Activated CD4-positive, alpha-beta T cell treated with anti-CD3 and anti-CD28 coated beads, Interleukin-2, Interleukin-6, amounts not matched to agents 100 ng/mL and 50 ng/mL, durations not matched to agents 16 hours and 8 hours (primary cell): ENCODE measurements around the gene DYNC1I2.

ENCODE experiments used
- DNase-seq: peaks from one replicate; pipeline ENCODE4 v3.0.0-alpha.2; 2020

DYNC1I2 gene

DNA sequence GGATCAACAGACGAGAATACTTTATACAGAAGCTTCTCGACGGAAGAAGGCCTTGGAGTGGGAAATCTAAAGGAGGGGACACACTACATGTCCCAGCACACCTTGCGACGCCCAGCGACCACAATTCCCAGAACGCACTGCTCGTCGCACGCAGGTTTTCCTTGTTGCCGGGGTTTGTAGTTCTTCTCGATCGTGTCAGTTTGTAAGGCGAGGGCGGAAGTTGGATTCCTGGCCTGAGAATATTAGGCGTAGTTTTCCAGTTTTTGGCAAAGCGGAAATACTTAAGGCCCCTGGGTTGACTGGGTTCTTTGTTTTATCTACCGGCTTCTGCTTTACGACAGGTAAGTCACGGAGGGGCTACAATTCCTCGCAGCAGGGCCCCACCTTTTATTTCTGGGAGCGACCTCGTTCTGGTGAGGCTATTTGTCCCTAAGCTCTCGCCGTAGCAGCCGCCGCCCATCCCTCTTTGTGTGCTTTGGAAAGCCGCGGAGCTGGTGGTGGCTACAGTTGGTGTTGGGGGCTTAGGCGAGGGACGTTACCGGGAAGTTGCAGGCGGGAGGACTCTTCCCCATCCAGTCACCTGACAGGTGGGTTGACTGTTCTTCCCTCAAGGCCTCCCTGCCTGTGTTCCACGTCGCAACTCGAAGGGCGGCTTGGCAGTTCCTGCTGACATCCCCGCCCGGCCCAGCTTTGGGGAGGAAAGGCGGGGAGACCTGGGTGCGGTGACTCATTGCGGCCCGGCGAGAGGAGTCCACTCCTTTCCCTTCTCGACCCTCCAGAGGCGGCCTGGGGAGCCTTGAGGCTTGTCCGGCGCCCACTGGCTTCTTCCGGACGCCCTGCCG lies at the start of gene DYNC1I2:
DYNC1I2 (plus strand) TSS at position 183 of the 842 bp plus-strand sequence. CDS start 2,687 bp downstream, outside the sequence.
- peak; percentile 85 for DNase-seq

DNA sequence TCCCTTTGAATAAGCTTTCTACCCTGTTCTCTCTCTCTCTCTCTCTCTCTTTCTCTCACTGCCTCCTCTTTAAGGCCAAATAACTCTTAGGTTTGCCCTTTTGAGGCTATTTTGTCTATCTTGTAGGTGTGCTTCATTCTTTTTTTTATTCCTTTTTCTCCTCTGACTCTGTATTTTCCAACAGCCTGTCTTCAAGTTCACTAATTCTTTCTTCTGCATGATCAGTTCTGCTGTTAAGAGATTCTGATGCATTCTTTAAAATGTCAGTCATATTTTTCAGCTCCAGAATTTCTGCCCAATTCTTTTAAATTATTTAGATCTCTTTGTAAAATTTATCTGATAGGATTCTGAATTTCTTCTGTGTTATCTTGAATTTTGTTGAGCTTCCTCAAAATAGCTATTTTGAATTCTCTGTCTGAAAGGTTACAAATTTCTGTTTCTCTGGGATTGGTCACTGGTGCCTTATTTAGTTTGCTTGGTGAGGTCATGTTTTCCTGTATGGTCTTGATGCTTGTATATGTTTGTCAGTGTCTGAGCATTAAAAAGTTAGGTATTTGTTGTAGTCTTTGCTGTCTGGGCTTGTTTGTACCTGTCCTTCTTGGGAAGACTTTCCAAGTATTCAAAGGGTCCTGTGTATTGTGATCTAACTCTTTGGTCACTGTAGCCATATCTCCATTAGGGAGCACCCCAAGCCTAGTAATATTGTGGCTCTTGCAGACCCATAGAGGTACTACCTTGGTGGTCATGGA lies 35.4 kb upstream of the DYNC1I2 start:
- no peak for DNase-seq

DNA sequence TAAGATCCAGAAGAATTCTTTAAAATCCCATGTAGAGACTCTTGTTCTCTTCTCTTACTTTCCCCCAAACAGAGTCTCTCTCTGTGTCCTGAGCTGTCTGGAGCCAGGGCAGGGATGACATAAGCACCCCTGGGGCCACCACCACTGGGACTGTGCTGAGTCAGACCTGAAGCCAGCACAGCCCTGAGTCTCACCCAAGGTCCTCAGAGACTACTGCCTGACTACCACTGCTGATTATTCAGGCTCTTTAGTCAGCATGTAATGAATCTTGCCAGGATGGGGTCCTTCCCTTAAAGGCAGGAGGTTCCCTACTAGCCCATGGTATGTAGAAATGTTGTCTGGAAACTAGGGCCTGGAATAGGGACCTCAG lies 34.9 kb upstream of the DYNC1I2 start:
- DNase-seq, result peak; percentile 1

DNA sequence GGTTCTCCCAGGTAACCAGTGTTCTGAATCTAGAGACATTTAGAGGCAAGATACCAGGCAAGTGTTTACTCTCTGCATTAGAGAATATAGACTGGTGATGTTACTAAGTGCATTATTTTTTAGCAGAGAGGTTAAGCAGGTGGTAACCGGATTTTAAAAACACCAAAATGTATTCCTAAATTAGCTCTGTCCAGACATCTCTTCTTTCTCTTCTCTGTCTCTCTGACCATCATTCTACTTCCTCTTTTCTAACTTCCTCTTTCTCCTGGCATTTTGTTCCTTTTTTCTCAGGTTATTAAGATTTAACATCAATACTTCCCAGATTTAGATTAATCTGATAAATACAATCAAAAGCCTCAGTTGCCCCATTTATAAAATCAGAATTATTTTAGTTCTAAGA lies 31.7 kb upstream of the DYNC1I2 start:
- no peak for DNase-seq

DNA sequence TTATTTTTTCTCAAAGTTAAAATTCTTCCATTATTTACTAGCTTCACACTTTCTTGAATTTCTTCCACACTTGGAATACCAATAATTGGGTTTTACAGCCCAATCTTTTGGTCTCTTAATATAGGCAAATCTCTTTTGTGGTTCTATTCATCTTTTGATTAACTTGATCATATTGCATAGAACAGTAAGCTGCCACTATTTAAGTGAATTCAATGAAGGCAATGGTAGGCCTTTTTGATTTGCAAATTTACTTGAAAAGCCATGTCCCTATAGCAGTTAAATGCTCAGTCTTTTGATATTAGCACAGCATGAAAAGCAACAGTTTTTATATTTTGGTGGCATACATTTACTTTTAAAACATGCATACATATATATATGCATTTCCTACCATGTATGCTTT lies 20.2 kb upstream of the DYNC1I2 start:
- no peak for DNase-seq

DNA sequence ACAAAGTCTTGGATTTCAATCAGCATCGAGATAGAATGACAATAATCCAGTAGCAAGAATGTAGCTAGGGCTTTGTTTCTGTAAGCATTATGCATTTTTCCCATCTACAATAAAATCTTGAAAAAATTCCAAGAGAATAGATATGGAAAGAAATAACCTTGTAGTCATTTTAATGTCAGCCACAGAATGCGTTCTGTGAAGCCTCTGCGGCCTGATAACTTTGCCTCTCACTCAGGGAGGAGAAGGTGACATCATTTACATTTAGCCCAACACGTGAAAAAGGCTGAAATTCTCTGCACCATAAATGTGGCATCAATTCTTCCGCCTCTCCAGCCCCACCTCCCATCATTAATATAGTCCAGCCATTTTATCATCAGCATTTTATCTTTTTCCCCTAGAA lies 19.1 kb upstream of the DYNC1I2 start:
- no peak for DNase-seq

DNA sequence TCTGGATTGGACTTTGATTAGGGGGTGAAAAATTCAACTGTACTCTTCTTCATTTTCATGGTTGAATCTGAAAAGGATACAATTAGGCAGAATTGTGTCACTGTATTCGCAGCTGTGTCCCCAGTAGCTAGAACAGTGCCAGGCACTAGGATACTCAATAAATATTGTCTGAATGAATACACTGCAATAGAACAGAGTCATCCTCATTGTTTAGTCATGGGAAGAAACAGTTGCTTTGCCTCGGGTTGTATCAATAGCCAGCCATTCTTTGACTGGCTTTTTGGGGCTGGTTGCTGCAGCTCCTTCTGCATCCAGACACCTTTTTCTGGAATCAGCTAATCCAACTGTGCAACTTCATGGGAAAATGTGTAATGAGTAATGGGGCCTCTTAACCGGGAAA lies 18.1 kb upstream of the DYNC1I2 start:
- no peak for DNase-seq

DNA sequence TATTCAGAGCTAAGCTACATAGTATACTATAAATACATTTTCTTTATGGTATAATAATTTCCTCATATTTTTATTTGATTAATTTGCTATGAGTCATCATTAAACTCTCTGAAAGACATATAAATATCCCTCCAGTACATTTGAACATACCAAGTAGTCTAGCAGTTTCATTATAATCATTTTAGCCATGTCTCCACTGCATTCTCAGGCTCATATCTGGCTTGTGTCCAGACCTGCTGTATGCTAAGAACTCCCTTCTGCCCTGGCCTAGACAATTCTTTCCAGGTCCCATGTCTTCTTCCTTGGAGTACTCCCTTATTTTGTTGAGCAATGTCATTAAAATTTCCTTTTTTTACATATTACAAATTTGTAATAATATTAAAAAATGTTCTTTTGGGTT lies 16.6 kb upstream of the DYNC1I2 start:
- DNase-seq, result no peak

DNA sequence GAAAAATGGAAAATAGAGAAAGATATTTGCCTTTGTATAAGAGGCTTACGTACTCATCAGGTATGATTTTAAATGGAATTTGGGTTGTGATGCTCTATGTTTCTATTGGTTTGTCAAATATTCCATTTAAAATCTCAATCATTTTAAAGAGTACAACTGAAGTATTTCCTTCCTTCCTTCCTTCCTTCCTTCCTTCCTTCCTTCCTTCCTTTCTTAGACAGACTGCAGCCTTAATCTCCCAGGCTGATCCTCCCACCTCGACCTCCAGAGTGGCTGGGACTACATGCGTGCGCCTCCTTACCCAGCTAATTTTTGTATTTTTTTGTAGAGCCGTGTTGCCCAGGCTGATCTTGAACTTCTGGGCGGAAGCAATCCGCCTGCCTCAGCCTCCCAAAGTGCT lies 15.4 kb upstream of the DYNC1I2 start:
- no peak for DNase-seq

DNA sequence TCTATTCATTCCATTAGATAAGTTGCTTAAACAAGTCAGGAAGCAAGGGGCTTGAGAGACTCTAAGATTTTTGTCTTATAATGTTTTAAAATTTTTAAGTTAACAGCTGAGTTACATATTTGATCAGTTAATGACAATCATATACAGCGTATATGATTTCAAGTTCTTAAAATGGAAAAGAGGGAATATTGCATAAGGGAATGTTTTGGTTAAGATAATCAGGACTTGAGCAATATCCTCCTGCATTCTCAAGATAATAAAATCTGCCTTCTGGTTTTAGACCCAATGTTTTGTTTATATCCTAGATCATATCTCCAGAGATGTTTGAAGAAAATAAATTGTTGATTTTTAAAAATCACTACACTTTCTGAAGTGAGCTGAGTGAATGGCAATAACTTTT lies 13.4 kb upstream of the DYNC1I2 start:
- DNase-seq, result no peak

DNA sequence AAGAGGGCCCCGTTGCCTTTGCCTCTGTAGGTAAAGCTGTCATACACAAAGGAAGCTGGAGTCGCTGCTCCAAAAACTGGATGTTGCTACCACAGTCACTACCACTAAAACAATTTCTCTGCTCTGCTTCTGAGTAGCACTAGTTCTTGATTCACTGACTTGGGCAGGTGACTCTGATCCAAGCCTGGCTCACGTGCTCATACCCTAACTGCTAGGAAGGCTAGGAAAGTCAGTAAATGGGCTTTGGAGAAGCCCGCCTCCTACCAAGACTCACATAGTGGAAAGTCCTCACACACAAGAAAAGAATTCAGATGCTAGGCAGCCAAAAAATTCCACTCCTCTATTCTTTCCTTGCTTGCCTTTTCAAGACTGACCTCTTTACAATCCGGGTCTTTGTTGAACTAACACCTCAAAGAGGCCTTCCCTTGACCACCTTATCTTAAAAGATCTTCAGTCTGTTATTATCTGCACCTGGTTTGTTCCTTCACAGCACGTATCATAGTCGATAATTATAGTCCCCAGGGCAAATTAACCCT lies 11.4 kb upstream of the DYNC1I2 start:
- no peak for DNase-seq

DNA sequence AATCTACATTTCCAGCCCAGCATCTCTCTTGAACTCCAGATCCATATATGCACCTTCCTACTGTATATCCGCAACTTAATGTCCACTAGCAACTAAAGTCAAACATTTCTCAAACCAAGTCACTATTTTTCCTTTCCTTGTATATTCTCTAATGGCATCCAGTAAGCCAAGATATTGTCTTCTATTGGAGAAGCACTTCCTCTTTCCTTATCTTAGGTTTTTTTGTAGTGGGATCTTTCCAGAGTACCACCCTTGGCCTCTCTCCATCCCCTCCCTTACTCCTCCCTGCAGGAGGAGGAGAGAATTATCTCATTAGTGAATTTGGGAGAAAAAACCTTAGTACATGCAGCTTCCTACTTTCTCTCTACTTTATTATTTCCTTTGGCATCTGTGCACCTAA lies 8.7 kb upstream of the DYNC1I2 start:
- DNase-seq, result no peak

DNA sequence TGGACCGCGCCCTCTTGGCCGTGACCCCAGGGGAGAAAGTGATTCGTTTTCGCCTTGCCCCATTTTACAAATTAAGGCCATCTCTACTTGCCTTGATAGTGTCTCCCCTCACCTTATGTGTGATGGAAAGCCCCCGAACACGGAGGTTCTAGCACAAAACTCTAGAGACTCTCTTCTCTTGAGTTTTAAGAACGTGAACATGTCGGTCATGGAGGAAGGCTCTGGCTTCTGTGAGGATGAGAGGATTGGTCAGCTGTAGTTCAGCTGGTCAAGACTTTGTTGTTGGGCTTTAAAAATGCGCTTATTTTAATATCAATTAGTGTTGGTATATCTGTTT lies 828 bp downstream of the DYNC1I2 start:
- no peak for DNase-seq

DNA sequence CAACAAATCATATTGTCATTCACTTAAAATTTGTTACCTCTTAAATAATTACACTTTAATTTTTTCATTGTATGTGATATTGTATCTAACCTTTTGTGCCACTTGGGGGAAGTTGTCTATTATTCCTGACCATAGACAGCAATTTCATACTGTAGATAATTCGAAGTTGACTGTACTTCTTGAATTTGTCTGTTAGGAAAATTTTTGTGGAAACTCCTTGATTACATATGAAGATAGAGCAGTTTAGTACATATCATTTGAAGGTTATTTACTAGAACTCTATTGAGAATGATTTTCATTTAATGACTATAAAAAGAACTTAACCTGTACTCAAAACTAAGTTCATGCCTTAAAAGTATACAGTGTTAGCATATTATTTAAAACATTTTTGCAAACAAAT lies 5.1 kb downstream of the DYNC1I2 start:
- no peak for DNase-seq

DNA sequence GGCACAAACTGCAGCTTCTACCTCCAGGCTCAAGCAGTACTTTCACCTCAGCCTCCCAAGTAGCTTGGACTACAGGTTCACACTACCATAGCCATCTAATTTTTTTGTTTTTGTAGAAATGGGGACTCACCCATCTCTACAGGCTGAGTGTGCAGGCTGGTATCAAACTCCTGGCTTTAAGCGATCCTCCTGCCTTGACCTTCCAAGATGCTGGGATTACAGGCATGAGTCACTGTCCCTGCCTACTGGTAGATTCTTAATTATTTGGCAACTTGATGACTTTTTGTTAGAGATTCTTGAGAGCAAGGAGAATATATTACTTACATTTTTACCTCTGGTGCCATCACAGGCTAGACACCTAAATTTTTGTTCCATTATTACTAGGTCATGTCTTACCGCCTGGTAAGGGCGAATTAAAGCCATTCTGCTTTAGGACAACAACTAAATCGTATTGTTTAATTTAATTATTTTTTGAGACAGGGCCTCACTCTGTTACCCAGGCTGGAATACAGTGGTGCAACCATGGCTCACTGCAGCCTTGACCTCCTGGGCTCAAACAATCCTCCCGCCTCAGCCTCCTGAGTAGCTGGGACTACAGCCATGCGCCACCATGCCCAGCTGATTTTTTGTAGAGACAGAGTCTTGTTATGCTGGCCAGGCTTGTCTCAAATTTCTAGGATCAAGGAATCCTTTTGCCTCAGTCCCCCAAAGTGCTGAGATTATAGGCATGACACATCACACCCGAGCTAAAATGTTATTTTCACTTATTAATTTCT lies 15.7 kb downstream of the DYNC1I2 start:
- no peak for DNase-seq

DNA sequence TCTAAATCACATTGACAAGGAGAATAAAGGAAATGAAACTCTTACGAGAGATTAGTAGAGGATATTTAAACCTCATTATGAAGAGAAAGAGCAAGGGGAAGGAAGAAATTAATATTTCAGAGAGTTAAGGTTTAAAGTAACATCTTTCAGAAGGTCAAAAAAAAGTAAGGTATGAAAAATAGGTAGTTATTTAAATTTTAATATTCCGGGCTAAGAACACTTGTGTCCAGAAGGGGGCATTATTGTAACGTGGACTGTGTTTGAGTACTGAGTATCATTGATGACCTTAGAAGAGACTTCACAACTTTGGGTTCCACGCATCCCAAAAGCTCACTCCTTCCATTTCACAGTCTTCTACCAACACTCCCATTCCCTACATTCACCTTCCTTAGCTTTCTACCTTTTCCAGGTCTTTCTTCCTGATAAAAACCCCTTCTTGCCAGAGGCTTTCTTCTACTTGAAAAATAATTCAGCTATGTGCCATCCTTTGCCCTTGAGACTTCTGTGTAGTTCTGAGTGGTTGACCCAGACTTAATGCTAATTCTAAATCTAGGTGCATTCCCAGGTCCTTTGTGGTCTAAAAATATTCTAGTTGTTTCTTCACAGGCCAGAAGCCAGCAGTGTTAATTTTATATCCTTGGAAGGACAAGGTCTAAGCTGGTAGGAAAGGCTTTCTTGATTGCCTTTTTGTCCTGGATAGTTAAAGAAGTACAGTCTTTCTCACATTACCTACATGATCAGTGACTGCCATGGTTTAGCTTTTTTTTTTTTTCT lies 16.5 kb downstream of the DYNC1I2 start:
- DNase-seq, result peak; percentile 28

DNA sequence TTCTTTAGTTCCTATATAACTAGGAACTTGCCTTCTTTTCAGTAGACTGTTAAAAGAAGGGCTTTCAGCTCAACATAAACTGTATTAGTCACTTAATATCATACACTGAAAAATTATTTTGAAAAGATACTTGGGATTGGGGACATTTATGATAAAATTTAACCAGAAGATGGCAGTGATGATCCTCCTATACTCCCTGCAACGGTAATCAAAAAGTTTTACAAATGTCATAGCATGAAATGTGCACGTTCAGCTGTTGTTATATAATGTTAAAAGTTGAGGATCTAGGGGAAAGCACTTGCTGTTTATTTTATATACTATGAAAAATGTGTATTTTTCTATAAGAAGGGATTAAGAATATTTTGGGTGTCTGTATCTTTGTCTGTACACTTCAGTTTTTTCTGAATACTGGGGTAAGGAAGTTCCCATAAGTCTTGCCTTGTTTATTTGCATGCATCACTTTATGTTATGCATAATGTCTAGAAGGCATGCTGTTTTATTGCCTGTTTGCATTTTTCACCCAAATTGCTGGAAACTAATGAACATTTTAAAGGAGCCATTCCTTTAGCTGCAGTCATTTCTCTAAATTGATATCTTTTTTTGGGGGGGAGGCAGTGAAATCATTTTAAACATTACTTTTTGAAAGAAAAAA lies 19.0 kb downstream of the DYNC1I2 start:
- DNase-seq, result peak; percentile 23

DNA sequence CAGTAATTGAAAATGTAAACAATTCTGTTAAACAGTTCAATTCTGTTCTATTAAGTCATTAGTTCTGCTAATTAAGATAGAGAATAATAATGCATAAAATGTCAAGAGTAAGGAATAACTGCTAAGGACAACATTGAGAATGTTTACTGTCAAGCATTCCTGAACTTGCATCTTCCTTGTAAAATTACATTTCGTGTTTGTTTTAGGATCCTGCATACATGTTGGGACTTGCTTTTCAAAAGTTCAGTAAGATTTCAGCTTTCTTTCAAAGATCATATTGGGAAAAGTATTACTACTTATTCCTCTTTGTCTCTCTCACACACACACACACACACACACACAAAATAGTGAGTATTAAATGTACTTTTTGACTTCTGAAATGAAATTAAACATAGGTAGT lies 20.5 kb downstream of the DYNC1I2 start:
- DNase-seq, result no peak

DNA sequence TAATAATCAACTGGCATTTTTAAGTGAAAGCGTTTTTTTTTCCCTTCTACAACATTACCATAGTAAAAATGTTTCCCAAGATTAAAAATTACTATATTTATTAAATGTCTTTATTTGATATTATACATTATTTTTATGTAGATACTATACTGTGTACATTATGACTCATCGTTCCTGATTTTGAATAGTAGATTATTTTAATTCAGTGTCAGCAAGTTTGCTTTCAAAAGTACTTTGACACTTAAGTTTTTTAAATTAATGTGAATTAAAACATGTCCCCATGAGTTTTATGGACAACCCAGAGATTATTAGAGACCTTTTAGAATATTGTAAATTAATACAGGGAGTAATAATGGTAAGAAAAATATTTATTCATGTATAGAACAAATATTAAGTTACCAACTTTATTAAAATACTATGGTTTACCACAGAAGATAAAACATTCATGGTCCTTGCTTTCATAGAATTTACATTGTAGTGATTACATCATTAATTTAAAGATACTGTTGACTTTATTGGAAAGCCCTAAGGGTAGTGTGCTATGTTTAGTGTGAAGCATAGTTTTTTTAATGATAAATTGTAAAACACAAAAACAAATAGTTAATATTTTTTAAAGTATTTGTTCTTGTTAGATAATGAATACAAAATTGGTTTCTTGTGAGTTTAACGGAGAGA lies 21.9 kb downstream of the DYNC1I2 start:
- DNase-seq, result no peak

DNA sequence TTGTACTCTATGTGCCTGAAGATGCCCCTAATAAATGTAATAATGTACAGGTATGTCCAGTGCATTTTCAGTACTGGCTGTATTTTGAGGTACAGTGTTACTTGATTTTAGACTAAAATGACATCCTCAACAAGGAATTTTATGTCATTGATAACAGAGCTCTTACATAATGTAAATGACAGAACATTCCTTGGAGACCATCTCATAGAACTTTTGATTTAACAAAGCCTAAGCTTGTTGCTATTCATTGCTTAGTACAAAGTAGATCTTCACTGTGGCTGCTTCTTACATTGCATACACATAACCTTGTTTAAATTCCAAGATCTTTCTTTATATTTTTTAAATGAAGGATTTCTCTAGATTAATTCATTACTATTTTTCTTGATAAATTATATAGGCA lies 24.1 kb downstream of the DYNC1I2 start:
- DNase-seq, result no peak

DNA sequence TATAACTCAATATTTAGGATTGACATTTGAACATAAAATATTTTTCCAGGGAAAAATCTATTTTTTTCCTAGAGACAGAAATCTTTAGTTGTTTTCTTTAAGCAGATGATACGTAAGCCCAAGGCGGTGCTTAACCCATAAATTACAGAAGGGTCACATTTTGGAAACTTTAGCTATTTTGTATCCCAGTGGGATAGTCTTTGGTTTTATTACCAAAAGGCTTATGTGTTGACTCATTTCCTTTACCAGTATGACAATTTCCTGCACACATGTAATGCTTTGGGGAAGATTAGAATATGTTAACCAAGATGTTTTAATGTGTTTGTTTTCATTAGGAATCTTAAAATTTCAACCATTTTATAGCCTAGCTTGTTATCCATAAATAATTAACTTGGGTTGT lies 24.8 kb downstream of the DYNC1I2 start:
- peak; percentile 3 for DNase-seq

DNA sequence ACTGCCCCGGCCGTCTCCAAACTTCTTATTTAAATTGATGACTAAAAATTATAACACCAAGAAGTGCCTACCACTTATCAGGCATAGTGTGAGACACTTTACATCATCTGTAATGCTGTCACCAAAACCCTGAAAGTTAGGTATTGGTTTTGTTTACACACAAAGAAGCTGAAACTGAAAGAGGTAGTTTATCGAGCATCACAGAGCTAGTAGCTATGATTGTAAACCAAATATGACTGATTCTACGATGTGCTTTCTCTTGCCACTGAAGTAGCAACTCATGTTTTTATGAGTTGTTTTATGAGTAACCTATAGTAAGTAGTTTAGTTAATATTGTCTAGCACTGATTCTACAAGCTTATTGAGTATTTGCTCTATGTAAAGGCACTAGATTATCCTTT lies 31.5 kb downstream of the DYNC1I2 start:
- peak; percentile 53 for DNase-seq
